WTC11 (cell line): ENCODE results near the gene SETD4. TPM values are rescaled to one million over a fixed set of nuclear protein-coding genes. Genes with fewer than 3 reads are reported as not detected.
"Not testable (repeated sequence)": the region's sequence is repeated elsewhere in the genome, so short reads cannot be mapped to it uniquely, and the experiment has no call there.

Experiments used
- ATAC-seq: fragments of 200-7000 bp; cut with Tn5 transposase; 2 replicates; pipeline ENCODE4 v1.10.0; 2021; ENCODE audit warnings: mild to moderate bottlenecking, moderate library complexity
- CTCF ChIA-PET: fragments of 300-600 bp; sonication (Branson Sonifier 250); formaldehyde crosslinking; loops from one replicate; lab custom pipeline; 2021; ENCODE audit warnings: antibody characterized with exemption; lab: Charles Lee
- POLR2A ChIA-PET: fragments of 350-600 bp; sonication (Branson Sonifier 250); formaldehyde crosslinking; loops from one replicate; lab custom pipeline; 2021; ENCODE audit warnings: antibody characterized with exemption; lab: Charles Lee
- DNase-seq: peaks from one replicate; pipeline ENCODE4 v3.0.0; 2021; ENCODE audit warnings: low spot score
- H3K27ac Mint-ChIP-seq: 2 replicates; pipeline ENCODE4 v1.8.0; 2021; ENCODE audit warnings: mixed read lengths
- H3K27me3 Mint-ChIP-seq: 2 replicates; pipeline ENCODE4 v1.8.0; 2021; ENCODE audit warnings: low read depth, mild to moderate bottlenecking, moderate library complexity, mixed read lengths
- H3K36me3 Mint-ChIP-seq: 2 replicates; pipeline ENCODE4 v1.8.0; 2021; ENCODE audit warnings: mixed read lengths
- H3K4me1 Mint-ChIP-seq: 2 replicates; pipeline ENCODE4 v1.8.0; 2022; ENCODE audit warnings: mixed read lengths
- H3K4me3 Mint-ChIP-seq: 2 replicates; pipeline ENCODE4 v1.8.0; 2021; ENCODE audit warnings: mild to moderate bottlenecking, moderate library complexity, mixed read lengths
- H3K9me3 Mint-ChIP-seq: 2 replicates; pipeline ENCODE4 v1.8.0; 2021; ENCODE audit warnings: mixed read lengths
- CDX4 ChIP-seq: fragments of 250-450 bp; sonication (Bioruptor Pico); IDR thresholded peaks from 2 replicates; pipeline ENCODE4 v1.9.0; 2021; ENCODE audit warnings: moderate library complexity, mild to moderate bottlenecking, inconsistent platforms, borderline replicate concordance
- ELF4 ChIP-seq: sonication (generic); formaldehyde crosslinking; IDR thresholded peaks from 2 replicates; pipeline ENCODE4 v1.8.1; 2022; ENCODE audit warnings: low read depth, mild to moderate bottlenecking, moderate library complexity, missing genetic modification reagents
- EMX1 ChIP-seq: fragments of 250-450 bp; sonication (Bioruptor Pico); IDR thresholded peaks from 2 replicates; pipeline ENCODE4 v1.8.0; 2021; ENCODE audit warnings: mild to moderate bottlenecking
- MLX ChIP-seq: sonication (generic); formaldehyde crosslinking; IDR thresholded peaks from 2 replicates; pipeline ENCODE4 v1.8.1; 2023; ENCODE audit warnings: mild to moderate bottlenecking, missing genetic modification reagents, moderate library complexity
- NFE2L1 ChIP-seq: sonication (generic); formaldehyde crosslinking; IDR thresholded peaks from 2 replicates; pipeline ENCODE4 v1.8.1; 2023; ENCODE audit warnings: missing genetic modification reagents
- PRRX2 ChIP-seq: fragments of 250-450 bp; sonication (Bioruptor Pico); IDR thresholded peaks from 2 replicates; pipeline ENCODE4 v1.8.0; 2021; ENCODE audit warnings: mild to moderate bottlenecking
- total RNA-seq: library from RNA; stranded (reverse); gene quantifications from 3 replicates; pipeline ENCODE4 v1.2.3, GENCODE V29; 2021
- TF ChIP-seq, protein P1 (sequence below): sonication (generic); formaldehyde crosslinking; IDR thresholded peaks from 2 replicates; pipeline ENCODE4 v1.8.0; 2023; ENCODE audit warnings: missing genetic modification reagents, mild to moderate bottlenecking, borderline replicate concordance
- TF ChIP-seq, protein P2 (sequence below): sonication (generic); formaldehyde crosslinking; IDR thresholded peaks from 2 replicates; pipeline ENCODE4 v1.8.1; 2023; ENCODE audit warnings: mild to moderate bottlenecking, missing genetic modification reagents
- TF ChIP-seq, protein P3 (sequence below): sonication (generic); formaldehyde crosslinking; IDR thresholded peaks from 2 replicates; pipeline ENCODE4 v1.8.1; 2022; ENCODE audit warnings: missing genetic modification reagents, borderline replicate concordance
- TF ChIP-seq, protein P4 (sequence below): sonication (generic); formaldehyde crosslinking; IDR thresholded peaks from 2 replicates; pipeline ENCODE4 v1.8.1; 2022; ENCODE audit warnings: mild to moderate bottlenecking, missing genetic modification reagents, moderate library complexity, borderline replicate concordance
- TF ChIP-seq, protein P5 (sequence below): sonication (generic); formaldehyde crosslinking; IDR thresholded peaks from 2 replicates; pipeline ENCODE4 v1.8.0; 2023; ENCODE audit warnings: mild to moderate bottlenecking, missing genetic modification reagents

Gene SETD4
- total RNA-seq, 1 experiment from 2014 or later, result 64.8 TPM

GRCh38 chr21:36075171-36075570 lies 14.8 kb upstream of the SETD4 start:
- Mint-ChIP-seq H3K4me3 (no peak overlapping the region), H3K36me3 (peaks cover 36% of the 10 kb centered on the region), H3K27me3 (no peaks in the 10 kb centered on the region; the same call in 1 of the 2 replicates), H3K9me3 (0 out of 2 replicates have a peak, but pooled peaks cover 3% of the 10 kb centered on the region), H3K27ac (peak overlapping the region; percentile 46), H3K4me1 (peaks cover 68% of the 10 kb centered on the region)
- DNase-seq, result no peak
- CTCF ChIA-PET, result interaction anchor here (2.7 to 2.9 kb wide), 2 partner anchors 12 to 15 kb away, joined by 8 to 9 read pairs; partner anchors contain the start of gene SETD4
- TF ChIP-seq, protein P1, sequence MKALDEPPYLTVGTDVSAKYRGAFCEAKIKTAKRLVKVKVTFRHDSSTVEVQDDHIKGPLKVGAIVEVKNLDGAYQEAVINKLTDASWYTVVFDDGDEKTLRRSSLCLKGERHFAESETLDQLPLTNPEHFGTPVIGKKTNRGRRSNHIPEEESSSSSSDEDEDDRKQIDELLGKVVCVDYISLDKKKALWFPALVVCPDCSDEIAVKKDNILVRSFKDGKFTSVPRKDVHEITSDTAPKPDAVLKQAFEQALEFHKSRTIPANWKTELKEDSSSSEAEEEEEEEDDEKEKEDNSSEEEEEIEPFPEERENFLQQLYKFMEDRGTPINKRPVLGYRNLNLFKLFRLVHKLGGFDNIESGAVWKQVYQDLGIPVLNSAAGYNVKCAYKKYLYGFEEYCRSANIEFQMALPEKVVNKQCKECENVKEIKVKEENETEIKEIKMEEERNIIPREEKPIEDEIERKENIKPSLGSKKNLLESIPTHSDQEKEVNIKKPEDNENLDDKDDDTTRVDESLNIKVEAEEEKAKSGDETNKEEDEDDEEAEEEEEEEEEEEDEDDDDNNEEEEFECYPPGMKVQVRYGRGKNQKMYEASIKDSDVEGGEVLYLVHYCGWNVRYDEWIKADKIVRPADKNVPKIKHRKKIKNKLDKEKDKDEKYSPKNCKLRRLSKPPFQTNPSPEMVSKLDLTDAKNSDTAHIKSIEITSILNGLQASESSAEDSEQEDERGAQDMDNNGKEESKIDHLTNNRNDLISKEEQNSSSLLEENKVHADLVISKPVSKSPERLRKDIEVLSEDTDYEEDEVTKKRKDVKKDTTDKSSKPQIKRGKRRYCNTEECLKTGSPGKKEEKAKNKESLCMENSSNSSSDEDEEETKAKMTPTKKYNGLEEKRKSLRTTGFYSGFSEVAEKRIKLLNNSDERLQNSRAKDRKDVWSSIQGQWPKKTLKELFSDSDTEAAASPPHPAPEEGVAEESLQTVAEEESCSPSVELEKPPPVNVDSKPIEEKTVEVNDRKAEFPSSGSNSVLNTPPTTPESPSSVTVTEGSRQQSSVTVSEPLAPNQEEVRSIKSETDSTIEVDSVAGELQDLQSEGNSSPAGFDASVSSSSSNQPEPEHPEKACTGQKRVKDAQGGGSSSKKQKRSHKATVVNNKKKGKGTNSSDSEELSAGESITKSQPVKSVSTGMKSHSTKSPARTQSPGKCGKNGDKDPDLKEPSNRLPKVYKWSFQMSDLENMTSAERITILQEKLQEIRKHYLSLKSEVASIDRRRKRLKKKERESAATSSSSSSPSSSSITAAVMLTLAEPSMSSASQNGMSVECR (CRISPR knock-in tag), result no peak
- TF ChIP-seq, protein P2, sequence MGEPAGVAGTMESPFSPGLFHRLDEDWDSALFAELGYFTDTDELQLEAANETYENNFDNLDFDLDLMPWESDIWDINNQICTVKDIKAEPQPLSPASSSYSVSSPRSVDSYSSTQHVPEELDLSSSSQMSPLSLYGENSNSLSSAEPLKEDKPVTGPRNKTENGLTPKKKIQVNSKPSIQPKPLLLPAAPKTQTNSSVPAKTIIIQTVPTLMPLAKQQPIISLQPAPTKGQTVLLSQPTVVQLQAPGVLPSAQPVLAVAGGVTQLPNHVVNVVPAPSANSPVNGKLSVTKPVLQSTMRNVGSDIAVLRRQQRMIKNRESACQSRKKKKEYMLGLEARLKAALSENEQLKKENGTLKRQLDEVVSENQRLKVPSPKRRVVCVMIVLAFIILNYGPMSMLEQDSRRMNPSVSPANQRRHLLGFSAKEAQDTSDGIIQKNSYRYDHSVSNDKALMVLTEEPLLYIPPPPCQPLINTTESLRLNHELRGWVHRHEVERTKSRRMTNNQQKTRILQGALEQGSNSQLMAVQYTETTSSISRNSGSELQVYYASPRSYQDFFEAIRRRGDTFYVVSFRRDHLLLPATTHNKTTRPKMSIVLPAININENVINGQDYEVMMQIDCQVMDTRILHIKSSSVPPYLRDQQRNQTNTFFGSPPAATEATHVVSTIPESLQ (CRISPR knock-in tag), result no peak
- TF ChIP-seq, protein P3, sequence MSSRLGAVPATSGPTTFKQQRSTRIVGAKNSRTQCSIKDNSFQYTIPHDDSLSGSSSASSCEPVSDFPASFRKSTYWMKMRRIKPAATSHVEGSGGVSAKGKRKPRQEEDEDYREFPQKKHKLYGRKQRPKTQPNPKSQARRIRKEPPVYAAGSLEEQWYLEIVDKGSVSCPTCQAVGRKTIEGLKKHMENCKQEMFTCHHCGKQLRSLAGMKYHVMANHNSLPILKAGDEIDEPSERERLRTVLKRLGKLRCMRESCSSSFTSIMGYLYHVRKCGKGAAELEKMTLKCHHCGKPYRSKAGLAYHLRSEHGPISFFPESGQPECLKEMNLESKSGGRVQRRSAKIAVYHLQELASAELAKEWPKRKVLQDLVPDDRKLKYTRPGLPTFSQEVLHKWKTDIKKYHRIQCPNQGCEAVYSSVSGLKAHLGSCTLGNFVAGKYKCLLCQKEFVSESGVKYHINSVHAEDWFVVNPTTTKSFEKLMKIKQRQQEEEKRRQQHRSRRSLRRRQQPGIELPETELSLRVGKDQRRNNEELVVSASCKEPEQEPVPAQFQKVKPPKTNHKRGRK (CRISPR knock-in tag), result no peak
- TF ChIP-seq, protein P4, sequence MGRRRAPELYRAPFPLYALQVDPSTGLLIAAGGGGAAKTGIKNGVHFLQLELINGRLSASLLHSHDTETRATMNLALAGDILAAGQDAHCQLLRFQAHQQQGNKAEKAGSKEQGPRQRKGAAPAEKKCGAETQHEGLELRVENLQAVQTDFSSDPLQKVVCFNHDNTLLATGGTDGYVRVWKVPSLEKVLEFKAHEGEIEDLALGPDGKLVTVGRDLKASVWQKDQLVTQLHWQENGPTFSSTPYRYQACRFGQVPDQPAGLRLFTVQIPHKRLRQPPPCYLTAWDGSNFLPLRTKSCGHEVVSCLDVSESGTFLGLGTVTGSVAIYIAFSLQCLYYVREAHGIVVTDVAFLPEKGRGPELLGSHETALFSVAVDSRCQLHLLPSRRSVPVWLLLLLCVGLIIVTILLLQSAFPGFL, result no peak
- no peak for TF ChIP-seq MLX (CRISPR knock-in tag)
- TF ChIP-seq NFE2L1, result no peak
- POLR2A ChIA-PET, result no interaction called here
- ATAC-seq, result peak; percentile 17

DNA sequence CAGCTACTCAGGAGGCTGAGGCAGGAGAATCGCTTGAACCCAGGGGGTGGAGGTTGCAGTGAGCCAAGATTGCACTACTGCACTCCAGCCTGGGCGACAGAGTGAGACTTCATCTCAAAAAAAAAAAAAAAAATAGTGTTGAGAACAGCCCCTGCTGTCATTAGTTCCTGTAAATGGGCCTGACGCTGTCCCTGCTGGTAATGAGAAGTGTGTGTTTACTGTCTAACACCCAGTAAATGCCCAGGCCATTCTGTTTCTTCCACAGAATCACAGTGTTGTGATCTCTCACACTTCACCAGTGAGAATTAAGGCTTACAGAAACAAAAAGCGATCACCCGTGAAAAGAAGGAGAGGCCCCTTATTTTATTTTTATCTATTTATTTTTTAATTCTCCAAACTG lies 13.6 kb upstream of the SETD4 start:
- not testable (repeated sequence) for H3K27me3 Mint-ChIP-seq, H3K4me3 Mint-ChIP-seq, ATAC-seq, H3K27ac Mint-ChIP-seq, DNase-seq
- Mint-ChIP-seq H3K4me1 (peaks cover 61% of the 10 kb centered on the region), H3K36me3 (peaks cover 44% of the 10 kb centered on the region), H3K9me3 (peaks cover 11% of the 10 kb centered on the region)
- ChIA-PET POLR2A (interaction anchor here (0.7 kb wide), 1 partner anchor 10 kb away, joined by 3 read pairs; no protein-coding TSS in a partner anchor), CTCF (interaction anchor here (0.9 to 2.9 kb wide), 4 partner anchors 14 to 31 kb away, joined by 3 to 9 read pairs (median 7); partner anchors contain the start of gene SETD4)

DNA sequence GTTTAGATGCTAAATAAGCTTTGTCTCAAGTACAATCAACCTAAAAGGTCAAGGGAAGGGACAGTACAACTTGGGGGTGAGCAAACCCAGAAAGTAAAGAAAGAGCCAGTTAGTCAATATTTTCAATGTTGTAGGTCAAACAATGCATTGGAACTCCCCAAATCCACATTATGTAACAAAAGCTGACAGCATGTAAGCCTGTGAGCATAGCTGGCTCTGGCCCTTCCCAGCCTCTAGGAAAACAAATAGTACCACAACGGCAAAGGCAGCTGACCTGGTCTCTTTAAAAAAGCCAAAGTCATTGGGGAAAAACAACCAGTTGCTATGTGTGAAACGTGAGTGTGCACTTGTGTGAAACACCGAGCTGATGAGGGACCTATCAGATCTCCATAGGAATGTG lies 12.9 kb upstream of the SETD4 start:
- Mint-ChIP-seq H3K27ac (peak overlapping the region; percentile 42), H3K4me1 (peaks cover 61% of the 10 kb centered on the region), H3K27me3 (peaks cover 10% of the 10 kb centered on the region), H3K36me3 (peaks cover 46% of the 10 kb centered on the region), H3K4me3 (peak overlapping the region; percentile 31), H3K9me3 (peaks cover 11% of the 10 kb centered on the region)
- POLR2A ChIA-PET, result no interaction called here
- CTCF ChIA-PET, result interaction anchor here (0.9 to 2.7 kb wide), 3 partner anchors 13 to 32 kb away, joined by 3 to 8 read pairs (median 6); partner anchors contain the start of gene SETD4
- no peak for TF ChIP-seq PRRX2 (CRISPR knock-in tag)
- TF ChIP-seq, protein P5, sequence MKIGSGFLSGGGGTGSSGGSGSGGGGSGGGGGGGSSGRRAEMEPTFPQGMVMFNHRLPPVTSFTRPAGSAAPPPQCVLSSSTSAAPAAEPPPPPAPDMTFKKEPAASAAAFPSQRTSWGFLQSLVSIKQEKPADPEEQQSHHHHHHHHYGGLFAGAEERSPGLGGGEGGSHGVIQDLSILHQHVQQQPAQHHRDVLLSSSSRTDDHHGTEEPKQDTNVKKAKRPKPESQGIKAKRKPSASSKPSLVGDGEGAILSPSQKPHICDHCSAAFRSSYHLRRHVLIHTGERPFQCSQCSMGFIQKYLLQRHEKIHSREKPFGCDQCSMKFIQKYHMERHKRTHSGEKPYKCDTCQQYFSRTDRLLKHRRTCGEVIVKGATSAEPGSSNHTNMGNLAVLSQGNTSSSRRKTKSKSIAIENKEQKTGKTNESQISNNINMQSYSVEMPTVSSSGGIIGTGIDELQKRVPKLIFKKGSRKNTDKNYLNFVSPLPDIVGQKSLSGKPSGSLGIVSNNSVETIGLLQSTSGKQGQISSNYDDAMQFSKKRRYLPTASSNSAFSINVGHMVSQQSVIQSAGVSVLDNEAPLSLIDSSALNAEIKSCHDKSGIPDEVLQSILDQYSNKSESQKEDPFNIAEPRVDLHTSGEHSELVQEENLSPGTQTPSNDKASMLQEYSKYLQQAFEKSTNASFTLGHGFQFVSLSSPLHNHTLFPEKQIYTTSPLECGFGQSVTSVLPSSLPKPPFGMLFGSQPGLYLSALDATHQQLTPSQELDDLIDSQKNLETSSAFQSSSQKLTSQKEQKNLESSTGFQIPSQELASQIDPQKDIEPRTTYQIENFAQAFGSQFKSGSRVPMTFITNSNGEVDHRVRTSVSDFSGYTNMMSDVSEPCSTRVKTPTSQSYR (CRISPR knock-in tag), result no peak
- TF ChIP-seq CDX4 (CRISPR knock-in tag), result no peak
- TF ChIP-seq ELF4 (CRISPR knock-in tag), result no peak
- TF ChIP-seq, protein P4, result no peak
- TF ChIP-seq EMX1 (CRISPR knock-in tag), result no peak
- DNase-seq (no peak), ATAC-seq (no peak)
